WI38 (cell line): ENCODE data around the gene CABLES2.

ENCODE experiments used
- H3K4me3 ChIP-seq: 2 replicates; pipeline ENCODE4 v1.5.1; 2011; ENCODE audit warnings: low read depth, mild to moderate bottlenecking, control low read depth, low read length
- TF ChIP-seq, protein P1 (sequence below): IDR thresholded peaks from 2 replicates; pipeline ENCODE4 v1.5.1; 2012; ENCODE audit warnings: low read depth, mild to moderate bottlenecking, control low read depth, low read length

CABLES2 gene

DNA sequence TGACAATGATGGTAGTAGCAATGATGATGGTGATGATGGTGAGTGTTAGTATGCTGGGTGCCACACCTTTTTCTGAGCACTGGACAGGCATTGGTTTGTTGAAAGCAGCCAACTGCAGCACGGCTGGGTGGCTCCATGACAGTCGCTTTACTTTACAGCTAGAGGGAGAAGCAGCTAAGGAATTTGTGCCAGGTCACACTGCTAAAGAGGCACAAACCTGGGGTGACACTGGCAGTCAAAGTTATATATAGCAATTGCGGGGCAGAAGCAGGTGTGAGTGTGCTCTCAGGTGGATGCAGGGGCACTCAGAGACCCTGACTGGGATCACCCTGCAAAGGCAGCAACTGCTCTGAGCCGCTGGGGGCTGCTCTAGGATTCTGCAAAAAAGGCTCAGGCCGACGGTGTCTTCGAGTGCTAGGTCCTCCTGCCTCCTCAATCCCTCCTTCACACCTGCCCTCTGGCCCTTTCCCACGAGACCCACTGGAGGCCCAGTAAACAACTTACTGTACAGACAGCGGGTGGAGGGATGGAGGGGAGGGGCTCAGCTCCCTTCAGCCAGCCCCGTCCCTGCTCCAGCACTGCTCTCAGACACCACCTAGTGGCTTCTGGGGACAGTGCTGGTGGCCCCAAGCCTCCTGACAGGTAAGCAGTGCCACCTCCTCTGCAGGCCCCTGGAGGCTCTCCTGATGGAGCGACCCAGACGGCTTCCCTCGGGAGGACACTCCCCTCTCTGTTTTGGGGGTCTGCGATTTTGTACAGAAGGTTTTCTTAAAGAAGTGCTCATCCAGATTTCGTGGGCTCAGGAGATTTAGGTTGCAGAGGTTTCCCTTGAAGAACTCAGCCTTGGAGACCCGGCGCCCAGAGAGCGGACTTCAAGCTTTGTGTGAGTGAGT is 24.5 kb downstream of the CABLES2 start:
- TF ChIP-seq, protein P1, sequence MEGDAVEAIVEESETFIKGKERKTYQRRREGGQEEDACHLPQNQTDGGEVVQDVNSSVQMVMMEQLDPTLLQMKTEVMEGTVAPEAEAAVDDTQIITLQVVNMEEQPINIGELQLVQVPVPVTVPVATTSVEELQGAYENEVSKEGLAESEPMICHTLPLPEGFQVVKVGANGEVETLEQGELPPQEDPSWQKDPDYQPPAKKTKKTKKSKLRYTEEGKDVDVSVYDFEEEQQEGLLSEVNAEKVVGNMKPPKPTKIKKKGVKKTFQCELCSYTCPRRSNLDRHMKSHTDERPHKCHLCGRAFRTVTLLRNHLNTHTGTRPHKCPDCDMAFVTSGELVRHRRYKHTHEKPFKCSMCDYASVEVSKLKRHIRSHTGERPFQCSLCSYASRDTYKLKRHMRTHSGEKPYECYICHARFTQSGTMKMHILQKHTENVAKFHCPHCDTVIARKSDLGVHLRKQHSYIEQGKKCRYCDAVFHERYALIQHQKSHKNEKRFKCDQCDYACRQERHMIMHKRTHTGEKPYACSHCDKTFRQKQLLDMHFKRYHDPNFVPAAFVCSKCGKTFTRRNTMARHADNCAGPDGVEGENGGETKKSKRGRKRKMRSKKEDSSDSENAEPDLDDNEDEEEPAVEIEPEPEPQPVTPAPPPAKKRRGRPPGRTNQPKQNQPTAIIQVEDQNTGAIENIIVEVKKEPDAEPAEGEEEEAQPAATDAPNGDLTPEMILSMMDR = peak; percentile 94
- no peak overlapping the region for H3K4me3 ChIP-seq

DNA sequence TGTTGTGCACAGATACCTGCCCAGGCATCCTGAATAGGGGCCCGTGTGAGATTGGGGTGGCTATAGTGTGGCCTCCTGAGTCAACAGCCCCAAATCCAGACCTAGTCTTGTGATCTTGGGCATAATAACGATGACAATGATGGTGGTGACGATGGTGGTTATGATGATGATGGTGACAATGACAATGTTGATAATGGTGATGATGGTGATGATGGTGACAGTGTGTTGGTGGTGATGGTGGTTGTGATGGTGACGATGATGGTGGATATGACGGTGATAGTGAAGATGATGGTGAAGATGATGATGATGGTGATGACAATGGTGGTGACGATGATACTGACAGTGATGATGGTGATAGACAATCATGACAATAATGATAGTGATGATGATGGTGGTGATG is 25.2 kb downstream of the CABLES2 start:
- TF ChIP-seq, protein P1 = no peak
- no peak overlapping the region for H3K4me3 ChIP-seq

DNA sequence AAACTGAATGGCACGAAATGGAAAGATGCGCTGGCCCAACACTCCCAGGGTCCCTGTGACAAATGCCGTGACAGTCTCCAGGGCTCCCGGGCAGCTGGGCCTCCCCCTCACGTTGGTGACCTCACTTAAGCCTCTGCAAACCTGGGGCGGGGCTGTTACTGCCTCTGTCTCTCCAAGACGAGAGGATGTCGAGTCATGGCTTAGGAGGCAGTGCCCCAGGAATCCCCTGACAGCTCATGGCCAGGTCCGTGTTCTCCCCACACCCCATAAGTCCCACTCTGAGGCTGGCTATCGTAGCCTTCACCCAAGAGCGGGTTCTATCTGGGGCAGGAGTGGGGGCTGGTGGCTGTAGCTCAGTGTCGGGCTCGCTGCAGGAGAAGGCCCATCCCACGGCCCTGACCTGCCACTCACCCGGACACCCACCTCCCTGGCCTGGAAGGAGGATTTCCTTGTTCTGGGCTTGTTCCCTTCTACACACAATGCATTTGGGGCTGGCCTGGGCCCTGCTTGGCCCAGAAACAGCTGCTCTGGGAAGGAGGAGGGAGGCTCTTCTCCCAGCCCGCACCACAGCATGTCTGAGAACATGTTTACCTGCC is 25.8 kb downstream of the CABLES2 start:
- H3K4me3 ChIP-seq = no peak overlapping the region
- TF ChIP-seq, protein P1 = no peak

DNA sequence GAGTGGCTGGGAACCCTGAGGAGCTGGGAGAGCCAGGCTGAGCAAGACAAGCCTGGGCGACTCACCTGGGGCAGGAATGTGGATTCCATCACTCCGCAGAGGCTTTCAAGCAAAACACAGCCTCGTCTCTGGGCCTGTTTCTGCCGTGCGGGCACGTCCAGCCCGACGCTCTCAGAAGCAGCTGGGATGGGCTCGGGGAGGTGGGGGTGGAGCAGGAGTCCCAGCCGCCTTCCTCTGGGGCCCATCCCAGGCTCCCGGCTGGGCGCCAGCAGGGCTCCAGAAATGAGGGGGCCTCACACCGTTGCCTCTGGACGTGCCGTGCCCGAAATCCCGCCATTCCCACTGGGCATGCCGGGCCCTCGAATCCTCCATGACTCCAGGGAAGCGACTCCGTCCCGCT is 28.9 kb downstream of the CABLES2 start:
- TF ChIP-seq, protein P1 = no peak
- no peak overlapping the region for H3K4me3 ChIP-seq

DNA sequence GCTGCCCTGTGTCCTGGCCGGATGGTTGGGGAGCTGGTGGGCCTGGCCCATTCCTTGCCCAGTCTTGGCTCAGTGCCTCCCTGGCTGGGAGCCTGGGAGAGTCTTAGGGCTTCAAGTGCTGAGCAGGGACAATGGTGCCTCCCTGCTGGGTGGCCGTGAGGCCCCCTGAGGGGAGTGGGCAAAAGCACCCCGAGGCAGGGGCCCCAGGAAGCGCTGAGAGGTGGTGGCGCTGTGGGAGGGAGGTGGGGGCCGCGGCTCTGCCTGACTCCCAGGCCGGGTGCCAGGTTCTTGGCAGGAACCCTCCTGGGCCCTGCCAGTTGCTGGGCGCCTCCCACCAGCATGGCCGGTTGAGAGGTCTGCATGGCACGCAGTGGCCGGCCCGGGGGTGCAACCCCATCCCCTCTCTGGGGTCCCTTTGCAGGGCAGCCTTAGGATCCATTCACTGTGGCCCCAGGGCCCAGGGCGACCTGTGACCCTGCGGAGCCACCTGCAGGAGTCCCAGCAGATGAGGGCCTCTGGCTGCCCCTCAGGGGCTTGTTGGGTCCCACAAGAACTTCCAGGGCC is 29.4 kb downstream of the CABLES2 start:
- TF ChIP-seq, protein P1 = no peak
- H3K4me3 ChIP-seq = no peak overlapping the region

DNA sequence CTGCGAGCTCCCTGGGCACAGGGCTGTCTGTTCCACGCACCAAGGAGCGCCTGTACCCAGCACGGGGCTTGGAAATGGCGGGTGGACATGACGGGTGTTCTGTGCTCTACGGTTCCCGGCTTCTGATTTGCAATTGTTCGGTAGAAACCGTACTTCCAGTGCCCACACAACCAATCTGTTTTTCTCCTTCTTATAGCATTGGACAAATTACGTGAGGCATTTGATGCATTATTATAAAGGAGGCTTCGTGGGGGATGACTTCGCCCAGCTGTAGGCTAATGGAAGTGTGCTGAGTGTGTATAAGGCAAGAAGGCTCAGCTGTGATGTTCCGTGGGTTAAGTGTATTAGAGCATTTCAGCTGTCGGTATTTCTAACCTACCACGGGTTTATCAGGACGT is 30.0 kb downstream of the CABLES2 start:
- no peak overlapping the region for H3K4me3 ChIP-seq
- TF ChIP-seq, protein P1 = no peak
